Right atrium auricular region (tissue), 2 donors: ENCODE measurements around the gene FRMD8. TPM values are rescaled to one million over a fixed set of nuclear protein-coding genes. Genes with fewer than 3 reads are reported as not detected.

Experiments
- DNase-seq: peaks from one replicate; pipeline ENCODE4 v3.0.0-alpha.2; 2019; ENCODE audit warnings: low spot score
- H3K27ac ChIP-seq, 2 donors: fragments of 200-600 bp; sonication (generic); 1 replicate in 1 of 2; 2 replicates in 1 of 2; pipeline ENCODE4 v1.5.1; 2016 to 2019
- H3K27me3 ChIP-seq, 2 donors: fragments of 200-600 bp; sonication (generic); one replicate each; pipeline versions ENCODE4 v1.5.1 to v1.6.0; 2017 to 2019
- H3K36me3 ChIP-seq: fragments of 200-600 bp; sonication (generic); one replicate; pipeline ENCODE4 v1.5.1; 2016
- H3K4me1 ChIP-seq, 2 donors: fragments of 200-600 bp; sonication (generic); one replicate each; pipeline versions ENCODE4 v1.5.1 to v1.6.0; 2017 to 2019
- H3K4me3 ChIP-seq, 2 donors: fragments of 200-600 bp; sonication (generic); 1 replicate in 1 of 2; 2 replicates in 1 of 2; pipeline ENCODE4 v1.5.1; 2017 to 2019; ENCODE audit warnings: mild to moderate bottlenecking in 1 of 2, moderate library complexity in 1 of 2
- H3K9me3 ChIP-seq, 2 donors: fragments of 200-600 bp; sonication (generic); one replicate each; pipeline ENCODE4 v1.5.1; 2019
- total RNA-seq, 2 donors: library from RNA; depleted of rRNA; stranded (reverse); fragments of >200 nt; gene quantifications; one replicate each; pipeline ENCODE4 v1.1.0, GENCODE V29; 2016
- TF ChIP-seq, protein P1 (sequence below), 2 donors: fragments of 200-600 bp; sonication (generic); IDR thresholded peaks; one replicate each; pipeline ENCODE4 v1.5.1; 2019; ENCODE audit warnings: antibody characterized with exemption in 2 of 2

The FRMD8 gene
- total RNA-seq, 2 donors from 2014 or later: 10.2 to 23.8 TPM

DNA sequence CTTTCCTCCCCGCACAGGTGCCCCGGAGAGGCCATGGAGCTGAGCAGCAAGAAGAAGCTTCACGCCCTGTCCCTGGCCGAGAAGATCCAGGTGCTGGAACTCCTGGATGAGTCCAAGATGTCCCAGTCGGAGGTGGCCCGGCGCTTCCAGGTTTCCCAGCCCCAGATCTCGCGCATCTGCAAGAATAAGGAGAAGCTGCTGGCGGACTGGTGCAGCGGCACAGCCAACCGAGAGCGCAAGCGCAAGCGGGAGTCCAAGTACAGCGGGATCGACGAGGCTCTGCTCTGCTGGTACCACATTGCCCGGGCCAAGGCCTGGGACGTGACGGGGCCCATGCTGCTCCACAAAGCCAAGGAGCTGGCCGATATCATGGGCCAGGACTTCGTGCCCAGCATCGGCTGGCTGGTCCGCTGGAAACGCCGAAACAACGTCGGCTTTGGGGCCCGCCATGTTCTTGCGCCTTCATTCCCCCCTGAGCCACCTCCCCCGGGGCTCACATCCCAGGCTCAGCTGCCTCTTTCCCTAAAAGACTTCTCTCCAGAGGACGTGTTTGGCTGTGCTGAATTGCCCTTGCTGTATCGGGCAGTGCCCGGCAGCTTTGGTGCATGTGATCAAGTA, 30.6 kb upstream of the FRMD8 start:
- TF ChIP-seq, protein P1, sequence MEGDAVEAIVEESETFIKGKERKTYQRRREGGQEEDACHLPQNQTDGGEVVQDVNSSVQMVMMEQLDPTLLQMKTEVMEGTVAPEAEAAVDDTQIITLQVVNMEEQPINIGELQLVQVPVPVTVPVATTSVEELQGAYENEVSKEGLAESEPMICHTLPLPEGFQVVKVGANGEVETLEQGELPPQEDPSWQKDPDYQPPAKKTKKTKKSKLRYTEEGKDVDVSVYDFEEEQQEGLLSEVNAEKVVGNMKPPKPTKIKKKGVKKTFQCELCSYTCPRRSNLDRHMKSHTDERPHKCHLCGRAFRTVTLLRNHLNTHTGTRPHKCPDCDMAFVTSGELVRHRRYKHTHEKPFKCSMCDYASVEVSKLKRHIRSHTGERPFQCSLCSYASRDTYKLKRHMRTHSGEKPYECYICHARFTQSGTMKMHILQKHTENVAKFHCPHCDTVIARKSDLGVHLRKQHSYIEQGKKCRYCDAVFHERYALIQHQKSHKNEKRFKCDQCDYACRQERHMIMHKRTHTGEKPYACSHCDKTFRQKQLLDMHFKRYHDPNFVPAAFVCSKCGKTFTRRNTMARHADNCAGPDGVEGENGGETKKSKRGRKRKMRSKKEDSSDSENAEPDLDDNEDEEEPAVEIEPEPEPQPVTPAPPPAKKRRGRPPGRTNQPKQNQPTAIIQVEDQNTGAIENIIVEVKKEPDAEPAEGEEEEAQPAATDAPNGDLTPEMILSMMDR (IDR thresholded peaks at IDR 0.05): no peak
- H3K27ac ChIP-seq: no peak overlapping the region
- no peaks in the 10 kb centered on the region for H3K9me3 ChIP-seq
- H3K36me3 ChIP-seq: peaks cover 17% of the 10 kb centered on the region
- peaks cover 0 to 24% of the 10 kb centered on the region in 2 donors for H3K4me1 ChIP-seq
- no peak for DNase-seq
- no peaks in the 10 kb centered on the region for H3K27me3 ChIP-seq
- H3K4me3 ChIP-seq: peak overlapping the region; percentile 56 to 84

DNA sequence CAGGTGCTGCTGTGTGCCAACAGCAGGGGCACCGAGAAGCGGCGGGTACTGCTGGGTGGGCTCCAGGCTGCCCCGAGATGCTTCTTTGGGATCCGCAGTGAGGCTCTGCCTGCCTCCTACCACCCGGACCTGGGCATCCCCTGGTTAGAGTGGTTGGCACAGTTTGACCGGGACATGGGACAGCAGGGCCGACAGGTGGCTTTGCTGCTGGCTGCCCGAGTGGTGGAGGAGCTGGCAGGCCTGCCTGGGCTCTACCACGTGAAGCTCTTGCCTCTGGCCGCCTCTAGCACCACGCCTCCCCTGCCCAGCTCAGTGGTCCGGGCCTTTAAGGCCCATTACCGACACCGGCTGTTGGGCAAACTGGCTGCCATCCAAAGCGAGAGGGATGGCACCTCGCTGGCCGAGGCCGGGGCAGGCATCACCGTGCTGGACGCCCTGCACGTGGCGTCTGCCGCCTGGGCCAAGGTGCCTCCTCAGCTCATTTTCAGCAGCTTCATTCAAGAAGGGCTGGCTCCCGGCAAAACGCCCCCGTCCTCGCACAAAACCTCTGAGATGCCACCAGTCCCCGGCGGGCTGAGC, 30.0 kb upstream of the FRMD8 start:
- no peak for DNase-seq
- Histone ChIP-seq H3K4me1 (peaks cover 0 to 24% of the 10 kb centered on the region in 2 donors), H3K36me3 (peaks cover 11% of the 10 kb centered on the region), H3K4me3 (no peak overlapping the region), H3K27ac (no peak overlapping the region), H3K27me3 (no peaks in the 10 kb centered on the region), H3K9me3 (no peaks in the 10 kb centered on the region)
- TF ChIP-seq, protein P1 (IDR thresholded peaks at IDR 0.05): no peak

DNA sequence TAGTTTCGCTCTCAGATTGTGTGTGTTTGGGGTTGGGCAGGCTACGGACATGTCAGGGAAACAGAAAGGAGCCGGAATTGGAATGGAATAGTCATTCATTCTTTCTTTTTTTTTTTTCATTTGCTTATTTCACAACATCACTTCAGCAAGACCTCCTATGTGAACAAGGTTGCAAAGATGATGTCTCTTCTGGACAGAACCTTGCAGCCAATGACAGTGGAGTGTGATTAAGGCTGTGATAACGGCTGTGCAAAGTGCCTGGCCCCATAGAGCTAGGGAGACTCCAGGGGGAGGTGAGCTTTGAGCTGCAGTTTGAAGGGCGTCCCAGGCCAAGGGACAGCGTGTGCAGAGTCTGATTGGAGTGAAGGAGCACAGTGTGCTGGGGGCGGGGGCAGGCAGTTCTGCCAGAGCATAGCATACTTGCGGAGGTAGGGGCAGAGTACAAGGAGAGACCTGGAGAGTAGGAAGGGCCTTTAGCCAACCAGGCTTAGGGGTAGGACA, 28.5 kb upstream of the FRMD8 start:
- no peaks in the 10 kb centered on the region for H3K9me3 ChIP-seq
- peaks cover 0 to 24% of the 10 kb centered on the region in 2 donors for H3K4me1 ChIP-seq
- DNase-seq: no peak
- TF ChIP-seq, protein P1 (IDR thresholded peaks at IDR 0.05): no peak
- H3K27me3 ChIP-seq: no peaks in the 10 kb centered on the region
- no peaks in the 10 kb centered on the region for H3K36me3 ChIP-seq
- no peak overlapping the region for H3K27ac ChIP-seq
- no peak overlapping the region for H3K4me3 ChIP-seq

DNA sequence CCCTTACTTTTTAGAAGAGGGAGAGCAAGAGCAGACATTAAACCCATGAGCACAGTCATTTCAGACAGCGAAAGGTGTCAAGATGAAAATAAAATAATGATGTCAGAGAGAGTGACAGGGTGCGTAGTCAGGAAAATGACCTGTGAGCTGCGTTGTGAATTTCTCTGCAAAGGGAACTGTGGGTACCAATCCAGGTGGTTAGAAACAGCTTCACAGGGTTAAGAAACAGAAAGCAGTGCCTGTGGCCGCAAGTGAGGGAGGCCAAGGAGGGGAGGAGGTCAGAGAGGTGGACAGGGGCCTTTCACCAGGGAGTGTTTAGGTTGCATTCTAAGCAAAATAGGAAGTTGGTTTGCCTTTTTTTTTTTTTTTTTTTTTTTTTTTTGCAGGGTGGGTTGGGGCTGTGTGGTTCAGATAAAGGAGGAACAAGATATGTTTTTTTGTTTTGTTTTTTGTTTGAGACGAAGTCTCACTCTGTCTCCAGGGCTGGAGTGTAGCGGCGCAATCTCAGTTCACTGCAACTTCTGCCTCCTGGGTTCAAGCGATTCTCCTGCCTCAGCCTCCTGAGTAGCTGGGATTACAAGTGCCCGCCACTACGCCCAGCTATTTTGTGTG, 24.0 kb upstream of the FRMD8 start:
- TF ChIP-seq, protein P1 (IDR thresholded peaks at IDR 0.05): no peak
- Histone ChIP-seq H3K4me1 (peaks cover 0 to 5% of the 10 kb centered on the region in 2 donors), H3K27me3 (no peaks in the 10 kb centered on the region), H3K4me3 (no peak overlapping the region), H3K9me3 (no peaks in the 10 kb centered on the region), H3K36me3 (no peaks in the 10 kb centered on the region), H3K27ac (peak overlapping the region in 1 of 2 donors; percentile 19)
- DNase-seq: no peak

DNA sequence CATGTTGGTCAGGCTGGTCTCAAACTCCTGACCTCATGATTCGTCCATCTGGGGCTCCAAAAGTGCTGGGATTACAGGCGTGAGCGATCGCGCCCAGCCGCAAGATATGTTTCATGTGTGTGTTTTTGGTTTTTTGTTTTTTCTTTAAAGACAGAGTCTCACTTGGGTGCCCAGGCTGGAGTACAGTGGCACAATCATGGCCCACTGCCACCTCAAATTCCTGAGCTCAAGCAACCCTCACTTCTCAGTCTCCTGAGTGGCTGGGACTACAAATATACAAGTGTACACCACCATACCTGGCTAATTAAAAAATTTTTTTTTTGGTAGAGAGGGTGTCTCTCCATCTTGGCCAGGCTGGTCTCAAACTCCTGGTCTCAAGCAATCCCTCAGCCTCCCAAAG, 23.5 kb upstream of the FRMD8 start:
- H3K27ac ChIP-seq: no peak overlapping the region
- no peaks in the 10 kb centered on the region for H3K36me3 ChIP-seq
- DNase-seq: no peak
- no peaks in the 10 kb centered on the region for H3K9me3 ChIP-seq
- H3K4me3 ChIP-seq: no peak overlapping the region
- H3K27me3 ChIP-seq: no peaks in the 10 kb centered on the region
- TF ChIP-seq, protein P1 (IDR thresholded peaks at IDR 0.05): no peak
- peaks cover 0 to 5% of the 10 kb centered on the region in 2 donors for H3K4me1 ChIP-seq
